ENCODE results near the gene GTPBP4. TPM values are rescaled to one million over a fixed set of nuclear protein-coding genes. Genes with fewer than 3 reads are reported as not detected.

GTPBP4 gene
- total and polyA plus RNA-seq, 2 of the 13 experiments (the other 11 are each of a cell fraction or from before 2014, with no cell fraction given), result 24.1 to 85.5 TPM

DNA sequence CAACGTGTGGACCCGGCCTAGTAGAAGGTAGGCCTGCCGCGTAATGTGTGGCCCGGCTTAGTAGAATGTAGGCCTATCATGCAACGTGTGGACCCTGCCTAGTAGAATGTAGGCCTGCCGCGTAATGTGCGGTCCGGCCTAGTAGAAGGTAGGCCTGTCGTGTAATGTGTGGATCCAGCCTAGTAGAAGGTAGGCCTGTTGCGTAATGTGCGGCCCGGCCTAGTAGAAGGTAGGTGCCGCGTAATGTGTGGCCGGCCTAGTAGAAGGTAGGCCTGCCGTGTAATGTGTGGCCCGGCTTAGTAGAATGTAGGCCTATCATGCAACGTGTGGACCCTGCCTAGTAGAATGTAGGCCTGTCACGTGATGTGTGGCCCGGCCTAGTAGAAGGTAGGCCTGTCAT is 11.9 kb upstream of the GTPBP4 start:
- FAIRE-seq (no peak), DNase-seq (ENCODE audit: low spot score) (no peak), ATAC-seq (no peak)
- POLR2A ChIA-PET, result no interaction called here
- peaks cover 27% of the 10 kb centered on the region for H3K9me3 ChIP-seq (ENCODE audit: low read length)
- H2AFZ ChIP-seq (ENCODE audit: low read length), result no peak overlapping the region
- TF ChIP-seq CEBPB (IDR thresholded peaks at IDR 0.05; ENCODE audit: borderline replicate concordance, low read depth, low read length), result peak; percentile 71; the same call in 1 of the 2 replicates
- TF ChIP-seq ZFX (CRISPR knock-in tag; IDR thresholded peaks at IDR 0.05; ENCODE audit: low read depth), result peak; percentile 40
- no peak for TF ChIP-seq ZBTB21 (CRISPR knock-in tag; IDR thresholded peaks at IDR 0.05)
- H3K27ac ChIP-seq (ENCODE audit: extremely low read length, insufficient read depth, low read length), result no peak overlapping the region
- 98% methylated on average over 22 of the region's 22 CpGs for WGBS (ENCODE audit: low lambda C conversion rate)
- H3K4me2 ChIP-seq (ENCODE audit: low read depth, low read length), result no peak overlapping the region
- no peak overlapping the region for H3K4me3 ChIP-seq (replicated peaks in 1 of 3; ENCODE audit: insufficient read depth in 1 of 3, low read depth in 2 of 3, low read length in 3 of 3)
- in situ Hi-C loops (cut with HindIII; ENCODE audit: extremely low pct_ligation_motif_present, low pct_unique_long_range_greater_than_20kb) (no loop called here), intact Hi-C loops (cut with micrococcal nuclease; ENCODE audit: unreplicated experiment) (no loop called here)
- H3K9ac ChIP-seq (ENCODE audit: insufficient read depth, low read depth, low read length), result no peak overlapping the region
- CTCF ChIA-PET (ENCODE audit: low intra/inter-chr PET ratio, low total read pairs), result no interaction called here
- no peaks in the 10 kb centered on the region for H3K79me2 ChIP-seq (ENCODE audit: insufficient read depth, low read length)
- BruUV-seq (replicated peaks), result no TSS peak
- no peaks in the 10 kb centered on the region for H3K36me3 ChIP-seq (replicated peaks in 1 of 2; ENCODE audit: control insufficient read depth in 1 of 2, insufficient read depth in 2 of 2, low read length in 2 of 2)
- H3K4me1 ChIP-seq (ENCODE audit: insufficient read depth, low read length), result peaks cover 37% of the 10 kb centered on the region
- H4K20me1 ChIP-seq (ENCODE audit: insufficient read depth, low read length), result no peaks in the 10 kb centered on the region
- H3K27me3 ChIP-seq (ENCODE audit: control insufficient read depth in 1 of 2, insufficient read depth in 2 of 2, low read length in 2 of 2), result no peaks in the 10 kb centered on the region; a peak in 1 of 5 replicates

- in situ Hi-C loops (cut with HindIII; ENCODE audit: extremely low pct_ligation_motif_present, low pct_unique_long_range_greater_than_20kb), result no loop called here
- ChIA-PET CTCF (ENCODE audit: low intra/inter-chr PET ratio, low total read pairs) (no interaction called here), POLR2A (no interaction called here)
- Histone ChIP-seq H3K9ac (ENCODE audit: insufficient read depth, low read depth, low read length) (no peak overlapping the region), H4K20me1 (ENCODE audit: insufficient read depth, low read length) (no peaks in the 10 kb centered on the region), H3K36me3 (replicated peaks in 1 of 2; ENCODE audit: control insufficient read depth in 1 of 2, insufficient read depth in 2 of 2, low read length in 2 of 2) (no peaks in the 10 kb centered on the region), H3K9me3 (ENCODE audit: low read length) (peaks cover 27% of the 10 kb centered on the region), H3K4me2 (ENCODE audit: low read depth, low read length) (no peak overlapping the region), H2AFZ (ENCODE audit: low read length) (no peak overlapping the region), H3K4me3 (replicated peaks in 1 of 3; ENCODE audit: insufficient read depth in 1 of 3, low read depth in 2 of 3, low read length in 3 of 3) (no peak overlapping the region), H3K4me1 (ENCODE audit: insufficient read depth, low read length) (peaks cover 20% of the 10 kb centered on the region), H3K79me2 (ENCODE audit: insufficient read depth, low read length) (no peaks in the 10 kb centered on the region), H3K27me3 (ENCODE audit: control insufficient read depth in 1 of 2, insufficient read depth in 2 of 2, low read length in 2 of 2) (no peaks in the 10 kb centered on the region), H3K27ac (ENCODE audit: extremely low read length, insufficient read depth, low read length) (no peak overlapping the region)
- ATAC-seq (no peak), DNase-seq (ENCODE audit: low spot score) (no peak), FAIRE-seq (no peak)
- no TSS peak for BruUV-seq (replicated peaks)
- intact Hi-C loops (cut with micrococcal nuclease; ENCODE audit: unreplicated experiment), result no loop called here
- 22% methylated on average over 2 of the region's 2 CpGs for WGBS (ENCODE audit: low lambda C conversion rate)
- TF ChIP-seq ZNF317 (CRISPR knock-in tag; IDR thresholded peaks at IDR 0.05), result peak; percentile 100
- TF ChIP-seq, protein P1, sequence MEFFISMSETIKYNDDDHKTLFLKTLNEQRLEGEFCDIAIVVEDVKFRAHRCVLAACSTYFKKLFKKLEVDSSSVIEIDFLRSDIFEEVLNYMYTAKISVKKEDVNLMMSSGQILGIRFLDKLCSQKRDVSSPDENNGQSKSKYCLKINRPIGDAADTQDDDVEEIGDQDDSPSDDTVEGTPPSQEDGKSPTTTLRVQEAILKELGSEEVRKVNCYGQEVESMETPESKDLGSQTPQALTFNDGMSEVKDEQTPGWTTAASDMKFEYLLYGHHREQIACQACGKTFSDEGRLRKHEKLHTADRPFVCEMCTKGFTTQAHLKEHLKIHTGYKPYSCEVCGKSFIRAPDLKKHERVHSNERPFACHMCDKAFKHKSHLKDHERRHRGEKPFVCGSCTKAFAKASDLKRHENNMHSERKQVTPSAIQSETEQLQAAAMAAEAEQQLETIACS (CRISPR knock-in tag; IDR thresholded peaks at IDR 0.05), result no peak
Measured at GRCh38 chr10:978826-979421, 9.3 kb upstream of the GTPBP4 start.

All from HepG2 (cell line).